Kidney epithelial cell (primary cell): Measurements from ENCODE around the gene TSC22D3. TPM values are rescaled to one million over a fixed set of nuclear protein-coding genes. Genes with fewer than 3 reads are reported as not detected.

Experiments
- DNase-seq: peaks from one replicate; pipeline ENCODE4 v3.0.0-alpha.2; 2010; ENCODE audit warnings: low read depth
- H3K27me3 ChIP-seq: 2 replicates; pipeline ENCODE4 v1.6.0; 2011; ENCODE audit warnings: low read length; ENCODE audit not compliant: control insufficient read depth, insufficient read depth
- H3K36me3 ChIP-seq: 2 replicates; pipeline ENCODE4 v1.5.1; 2011; ENCODE audit warnings: low read length; ENCODE audit not compliant: control insufficient read depth, insufficient read depth
- H3K4me3 ChIP-seq: 2 replicates; pipeline ENCODE4 v1.5.1; 2011; ENCODE audit warnings: low read depth, mild to moderate bottlenecking, control low read depth, low read length
- CTCF ChIP-seq: IDR thresholded peaks from 2 replicates; pipeline ENCODE4 v1.5.1; 2011; ENCODE audit warnings: mild to moderate bottlenecking, moderate library complexity, low read length, control low read depth, inconsistent platforms; ENCODE audit not compliant: insufficient read depth, poor library complexity, severe bottlenecking
- total RNA-seq: library from RNA; depleted of rRNA; stranded (reverse); fragments of >200 nt; gene quantifications from 2 replicates; pipeline ENCODE4 v1.2.3, GENCODE V29; 2015

TSC22D3 gene
- total RNA-seq, 1 donor from 2014 or later, result 69.0 TPM

GRCh38 chrX:107704587-107704986 is 71.0 kb downstream of the TSC22D3 start:
- no peak for TF ChIP-seq CTCF
- Histone ChIP-seq H3K36me3 (no peaks in the 10 kb centered on the region), H3K4me3 (no peak overlapping the region), H3K27me3 (peaks cover 3% of the 10 kb centered on the region)
- no peak for DNase-seq

- no peak for DNase-seq
- Histone ChIP-seq H3K36me3 (no peaks in the 10 kb centered on the region), H3K27me3 (peaks cover 3% of the 10 kb centered on the region), H3K4me3 (no peak overlapping the region)
- TF ChIP-seq CTCF, result no peak
Observed at GRCh38 chrX:107704181-107704580, 71.4 kb downstream of the TSC22D3 start.

GRCh38 chrX:107701493-107702121 is 74.0 kb downstream of the TSC22D3 start:
- Histone ChIP-seq H3K4me3 (no peak overlapping the region), H3K27me3 (peaks cover 3% of the 10 kb centered on the region), H3K36me3 (no peaks in the 10 kb centered on the region)
- TF ChIP-seq CTCF, result no peak
- DNase-seq, result no peak

- Histone ChIP-seq H3K36me3 (no peaks in the 10 kb centered on the region), H3K27me3 (peaks cover 3% of the 10 kb centered on the region), H3K4me3 (no peak overlapping the region)
- no peak for TF ChIP-seq CTCF
- DNase-seq, result no peak
Observed at GRCh38 chrX:107700790-107701189, 74.8 kb downstream of the TSC22D3 start.

GRCh38 chrX:107700317-107700774 is 75.2 kb downstream of the TSC22D3 start:
- no peak overlapping the region for H3K4me3 ChIP-seq
- DNase-seq, result no peak
- H3K27me3 ChIP-seq, result peaks cover 3% of the 10 kb centered on the region
- H3K36me3 ChIP-seq, result no peaks in the 10 kb centered on the region
- TF ChIP-seq CTCF, result no peak

GRCh38 chrX:107699616-107700015 is 76.0 kb downstream of the TSC22D3 start:
- TF ChIP-seq CTCF, result no peak
- DNase-seq, result no peak
- H3K36me3 ChIP-seq, result no peaks in the 10 kb centered on the region
- no peak overlapping the region for H3K4me3 ChIP-seq
- H3K27me3 ChIP-seq, result peaks cover 3% of the 10 kb centered on the region
